ENCODE data around the gene CACNA2D3. TPM values are rescaled to one million over a fixed set of nuclear protein-coding genes. Genes with fewer than 3 reads are reported as not detected.

CACNA2D3 gene
- total RNA-seq, 1 donor from 2014 or later = not detected

DNA sequence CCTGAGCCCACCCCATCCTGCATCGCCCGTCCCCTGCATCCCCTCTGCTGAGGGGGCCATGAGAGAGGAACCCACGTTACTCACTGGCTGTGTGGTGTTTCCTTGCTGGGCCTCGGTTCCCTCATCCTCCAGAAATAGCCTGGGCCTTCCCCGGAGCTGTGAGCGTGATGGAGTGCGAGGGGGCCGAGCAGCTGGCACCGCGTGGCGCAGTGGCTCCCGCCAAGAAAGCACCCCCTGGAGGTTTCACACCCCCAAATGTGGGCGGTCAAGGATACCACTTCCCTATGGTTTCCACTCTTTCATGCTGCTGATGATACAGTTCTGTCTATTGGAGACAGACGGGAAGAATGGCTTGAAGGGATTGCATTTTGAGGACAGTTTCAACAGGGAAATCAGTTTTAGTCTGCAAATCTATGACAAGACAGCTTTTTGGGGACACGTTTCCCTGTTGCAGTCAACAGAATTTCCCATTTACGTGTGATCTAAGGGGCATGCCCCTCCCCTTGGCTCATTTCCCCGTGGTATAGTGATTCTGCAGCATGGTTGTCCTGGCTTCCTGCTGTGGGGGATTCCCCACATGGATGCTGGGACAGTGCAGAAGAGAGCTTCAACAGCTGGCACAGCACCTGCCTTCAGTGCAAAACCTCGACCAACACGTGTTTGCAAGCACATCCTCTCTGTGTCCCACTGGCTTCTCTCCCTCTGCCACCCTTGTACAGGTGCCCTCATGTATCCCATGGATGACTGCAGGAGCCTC lies 428.0 kb downstream of the CACNA2D3 start:
- no peak overlapping the region for H3K9ac ChIP-seq
- H3K36me3 ChIP-seq = no peaks in the 10 kb centered on the region
- H3K27me3 ChIP-seq = no peaks in the 10 kb centered on the region
- no peak overlapping the region for H3K4me2 ChIP-seq
- H3K4me1 Mint-ChIP-seq = peaks cover 17% of the 10 kb centered on the region
- H3K4me3 Mint-ChIP-seq = no peak overlapping the region
- no peak overlapping the region for H3K27ac Mint-ChIP-seq
- H3K27me3 Mint-ChIP-seq (ENCODE audit: insufficient read depth, low read depth) = no peaks in the 10 kb centered on the region
- no peaks in the 10 kb centered on the region for H3K79me2 ChIP-seq (ENCODE audit: low read depth)
- H3K36me3 Mint-ChIP-seq = no peaks in the 10 kb centered on the region
- H3K9me3 Mint-ChIP-seq = peaks cover 3% of the 10 kb centered on the region
- no peaks in the 10 kb centered on the region for H3K9me3 ChIP-seq (ENCODE audit: low read depth)
- H2AFZ ChIP-seq (replicated peaks) = no peak overlapping the region
- no peaks in the 10 kb centered on the region for H4K20me1 ChIP-seq (ENCODE audit: low read depth)
- no peak for DNase-seq (ENCODE audit: low spot score)
- no peak overlapping the region for H3K4me3 ChIP-seq
- H3F3A ChIP-seq (ENCODE audit: low read depth) = no peaks in the 10 kb centered on the region
- no peak overlapping the region for H3K27ac ChIP-seq
- H3K4me1 ChIP-seq = no peaks in the 10 kb centered on the region
- TF ChIP-seq, protein P1, sequence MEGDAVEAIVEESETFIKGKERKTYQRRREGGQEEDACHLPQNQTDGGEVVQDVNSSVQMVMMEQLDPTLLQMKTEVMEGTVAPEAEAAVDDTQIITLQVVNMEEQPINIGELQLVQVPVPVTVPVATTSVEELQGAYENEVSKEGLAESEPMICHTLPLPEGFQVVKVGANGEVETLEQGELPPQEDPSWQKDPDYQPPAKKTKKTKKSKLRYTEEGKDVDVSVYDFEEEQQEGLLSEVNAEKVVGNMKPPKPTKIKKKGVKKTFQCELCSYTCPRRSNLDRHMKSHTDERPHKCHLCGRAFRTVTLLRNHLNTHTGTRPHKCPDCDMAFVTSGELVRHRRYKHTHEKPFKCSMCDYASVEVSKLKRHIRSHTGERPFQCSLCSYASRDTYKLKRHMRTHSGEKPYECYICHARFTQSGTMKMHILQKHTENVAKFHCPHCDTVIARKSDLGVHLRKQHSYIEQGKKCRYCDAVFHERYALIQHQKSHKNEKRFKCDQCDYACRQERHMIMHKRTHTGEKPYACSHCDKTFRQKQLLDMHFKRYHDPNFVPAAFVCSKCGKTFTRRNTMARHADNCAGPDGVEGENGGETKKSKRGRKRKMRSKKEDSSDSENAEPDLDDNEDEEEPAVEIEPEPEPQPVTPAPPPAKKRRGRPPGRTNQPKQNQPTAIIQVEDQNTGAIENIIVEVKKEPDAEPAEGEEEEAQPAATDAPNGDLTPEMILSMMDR (IDR thresholded peaks at IDR 0.05) = no peak
- TF ChIP-seq EZH2 (IDR thresholded peaks at IDR 0.05) (no peak), EZH2phosphoT487 (IDR thresholded peaks at IDR 0.05) (no peak)

DNA sequence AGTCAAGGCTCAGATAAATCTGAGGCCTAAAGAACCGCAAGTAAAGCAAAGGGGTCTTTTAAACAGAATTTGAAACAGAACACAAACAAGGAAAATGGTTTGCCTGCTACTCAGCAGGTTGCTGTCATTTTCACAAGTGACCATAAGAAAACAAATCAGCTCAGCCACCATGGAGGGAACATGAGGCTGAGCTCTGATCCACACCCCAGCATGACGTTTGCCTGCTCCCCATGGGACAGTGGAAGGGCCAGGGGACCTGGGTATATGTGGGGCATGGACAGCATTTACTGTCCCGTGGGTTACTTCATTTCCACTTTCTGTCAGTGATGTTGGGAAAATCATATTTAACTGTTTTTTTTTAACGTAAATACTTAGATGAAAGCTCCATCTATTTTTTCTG lies 434.3 kb downstream of the CACNA2D3 start:
- Histone ChIP-seq H3K4me3 (no peak overlapping the region), H3K79me2 (ENCODE audit: low read depth) (no peaks in the 10 kb centered on the region), H4K20me1 (ENCODE audit: low read depth) (no peaks in the 10 kb centered on the region), H3K9ac (no peak overlapping the region), H3K9me3 (ENCODE audit: low read depth) (no peaks in the 10 kb centered on the region), H3K27me3 (no peaks in the 10 kb centered on the region), H3K4me1 (peaks cover 5% of the 10 kb centered on the region), H3F3A (ENCODE audit: low read depth) (no peaks in the 10 kb centered on the region), H3K36me3 (no peaks in the 10 kb centered on the region), H2AFZ (replicated peaks) (no peak overlapping the region), H3K4me2 (no peak overlapping the region), H3K27ac (no peak overlapping the region)
- Mint-ChIP-seq H3K4me1 (peaks cover 26% of the 10 kb centered on the region), H3K27ac (no peak overlapping the region), H3K36me3 (peaks cover 4% of the 10 kb centered on the region), H3K4me3 (no peak overlapping the region), H3K9me3 (peaks cover 6% of the 10 kb centered on the region), H3K27me3 (ENCODE audit: insufficient read depth, low read depth) (peaks cover 4% of the 10 kb centered on the region)
- TF ChIP-seq EZH2 (IDR thresholded peaks at IDR 0.05) (no peak), EZH2phosphoT487 (IDR thresholded peaks at IDR 0.05) (no peak)
- TF ChIP-seq, protein P1 (IDR thresholded peaks at IDR 0.05) = no peak
- no peak for DNase-seq (ENCODE audit: low spot score)

DNA sequence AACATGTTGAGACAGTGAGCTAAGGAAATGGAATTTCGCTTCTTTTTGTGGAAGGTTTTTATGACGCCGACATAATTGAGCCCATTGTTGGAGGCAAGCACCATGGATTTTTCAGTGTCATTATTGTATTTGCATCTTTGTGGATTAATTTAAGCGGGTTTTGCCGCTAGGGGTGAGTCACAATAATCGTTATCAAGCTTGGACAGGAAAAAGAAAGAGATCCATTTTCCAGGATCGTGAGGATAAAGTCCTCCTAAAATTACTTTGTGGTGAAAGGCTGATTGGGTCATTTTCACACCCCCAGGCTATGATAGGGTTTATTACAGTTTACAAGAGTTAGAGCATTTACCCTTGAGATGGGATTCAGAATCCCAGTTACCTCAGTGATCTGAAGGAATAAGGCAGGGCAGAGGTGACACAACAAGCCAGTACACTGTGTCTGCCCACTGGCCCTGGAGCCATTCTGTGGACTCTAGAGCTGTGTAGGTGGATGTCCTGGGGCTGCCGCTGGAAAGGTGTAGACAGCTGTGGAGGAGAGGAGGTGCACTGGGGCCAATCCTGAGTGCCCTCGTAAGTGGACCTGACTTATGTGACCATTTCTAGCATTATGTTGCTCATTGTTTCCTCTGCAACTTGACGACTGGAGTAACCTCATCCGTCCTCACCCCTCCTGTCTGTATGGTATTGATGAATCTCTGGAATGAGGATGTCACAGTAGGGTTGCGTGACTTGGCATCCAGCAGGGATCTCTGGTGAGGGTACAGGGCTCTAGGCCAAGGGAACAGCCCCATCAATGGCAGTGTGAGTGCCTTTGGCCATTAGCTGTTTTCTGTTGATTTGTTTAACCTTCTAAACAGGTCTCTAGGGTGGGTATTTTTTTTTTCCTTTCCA lies 435.4 kb downstream of the CACNA2D3 start:
- no peak overlapping the region for H3K9ac ChIP-seq
- peaks cover 26% of the 10 kb centered on the region for H3K4me1 Mint-ChIP-seq
- no peaks in the 10 kb centered on the region for H3K36me3 ChIP-seq
- no peak overlapping the region for H3K4me3 Mint-ChIP-seq
- H3F3A ChIP-seq (ENCODE audit: low read depth) = no peaks in the 10 kb centered on the region
- no peak overlapping the region for H2AFZ ChIP-seq (replicated peaks)
- no peaks in the 10 kb centered on the region for H3K9me3 ChIP-seq (ENCODE audit: low read depth)
- no peaks in the 10 kb centered on the region for H3K79me2 ChIP-seq (ENCODE audit: low read depth)
- peaks cover 4% of the 10 kb centered on the region for H3K27me3 Mint-ChIP-seq (ENCODE audit: insufficient read depth, low read depth)
- no peak for DNase-seq (ENCODE audit: low spot score)
- H3K27ac Mint-ChIP-seq = peak overlapping the region; percentile 78
- TF ChIP-seq EZH2phosphoT487 (IDR thresholded peaks at IDR 0.05) (no peak), EZH2 (IDR thresholded peaks at IDR 0.05) (no peak)
- TF ChIP-seq, protein P1 (IDR thresholded peaks at IDR 0.05) = no peak
- peaks cover 5% of the 10 kb centered on the region for H3K4me1 ChIP-seq
- H3K36me3 Mint-ChIP-seq = peaks cover 5% of the 10 kb centered on the region
- H3K4me2 ChIP-seq = no peak overlapping the region
- no peak overlapping the region for H3K4me3 ChIP-seq
- H3K27me3 ChIP-seq = no peaks in the 10 kb centered on the region
- H3K27ac ChIP-seq = no peak overlapping the region
- no peaks in the 10 kb centered on the region for H4K20me1 ChIP-seq (ENCODE audit: low read depth)
- peaks cover 7% of the 10 kb centered on the region for H3K9me3 Mint-ChIP-seq
